Nephron progenitor cell (in vitro differentiated cells): ENCODE results near the gene RHOJ.
A peak's percentile ranks its signal among the peaks of the same experiment; 100 is the strongest.

ENCODE experiments used
- DNase-seq: peaks from one replicate; pipeline ENCODE4 v3.0.0; 2021
- H3K27ac Mint-ChIP-seq: 2 replicates; pipeline ENCODE4 v1.8.0; 2021; ENCODE audit warnings: mild to moderate bottlenecking, moderate library complexity, mixed read lengths
- H3K27me3 Mint-ChIP-seq: 2 replicates; pipeline ENCODE4 v1.8.0; 2021; ENCODE audit warnings: mild to moderate bottlenecking, low read depth, mixed read lengths; ENCODE audit not compliant: poor library complexity
- H3K36me3 Mint-ChIP-seq: 2 replicates; pipeline ENCODE4 v1.8.0; 2021; ENCODE audit warnings: low read depth, mixed read lengths
- H3K4me1 Mint-ChIP-seq: 2 replicates; pipeline ENCODE4 v1.8.0; 2021; ENCODE audit warnings: mixed read lengths
- H3K4me3 Mint-ChIP-seq: 2 replicates; pipeline ENCODE4 v1.8.0; 2021; ENCODE audit warnings: mild to moderate bottlenecking, moderate library complexity, mixed read lengths
- H3K9me3 Mint-ChIP-seq: 2 replicates; pipeline ENCODE4 v1.8.0; 2021; ENCODE audit warnings: mild to moderate bottlenecking, moderate library complexity, mixed read lengths
- TF ChIP-seq, protein P1 (sequence below): fragments of 200-600 bp; sonication (generic); IDR thresholded peaks from 2 replicates; pipeline ENCODE4 v1.5.0; 2021; ENCODE audit warnings: antibody characterized with exemption

The RHOJ gene

DNA sequence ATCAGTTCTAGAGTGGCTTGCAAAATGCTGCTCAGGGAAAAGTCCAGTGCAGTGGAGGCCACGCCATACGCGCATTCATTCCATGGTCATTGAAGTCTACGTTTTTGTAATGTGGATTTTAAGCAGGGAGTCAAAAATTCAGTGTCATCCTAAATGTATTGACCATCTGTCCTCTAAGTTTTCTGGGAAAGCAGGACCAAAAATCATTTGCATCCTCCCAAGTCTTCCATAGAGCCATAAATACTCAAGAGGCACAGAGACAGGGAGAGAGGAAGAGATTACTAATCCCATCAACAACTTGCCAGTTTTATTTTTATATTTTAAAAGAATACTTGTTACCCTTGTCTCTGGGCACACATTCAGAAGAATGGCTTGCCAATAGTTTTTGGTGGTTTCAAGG is 36.9 kb downstream of the RHOJ start:
- no peaks in the 10 kb centered on the region for H3K27me3 Mint-ChIP-seq
- H3K27ac Mint-ChIP-seq, result no peak overlapping the region
- DNase-seq, result no peak
- no peaks in the 10 kb centered on the region for H3K9me3 Mint-ChIP-seq
- H3K4me1 Mint-ChIP-seq, result no peaks in the 10 kb centered on the region
- no peaks in the 10 kb centered on the region for H3K36me3 Mint-ChIP-seq
- no peak overlapping the region for H3K4me3 Mint-ChIP-seq
- TF ChIP-seq, protein P1, sequence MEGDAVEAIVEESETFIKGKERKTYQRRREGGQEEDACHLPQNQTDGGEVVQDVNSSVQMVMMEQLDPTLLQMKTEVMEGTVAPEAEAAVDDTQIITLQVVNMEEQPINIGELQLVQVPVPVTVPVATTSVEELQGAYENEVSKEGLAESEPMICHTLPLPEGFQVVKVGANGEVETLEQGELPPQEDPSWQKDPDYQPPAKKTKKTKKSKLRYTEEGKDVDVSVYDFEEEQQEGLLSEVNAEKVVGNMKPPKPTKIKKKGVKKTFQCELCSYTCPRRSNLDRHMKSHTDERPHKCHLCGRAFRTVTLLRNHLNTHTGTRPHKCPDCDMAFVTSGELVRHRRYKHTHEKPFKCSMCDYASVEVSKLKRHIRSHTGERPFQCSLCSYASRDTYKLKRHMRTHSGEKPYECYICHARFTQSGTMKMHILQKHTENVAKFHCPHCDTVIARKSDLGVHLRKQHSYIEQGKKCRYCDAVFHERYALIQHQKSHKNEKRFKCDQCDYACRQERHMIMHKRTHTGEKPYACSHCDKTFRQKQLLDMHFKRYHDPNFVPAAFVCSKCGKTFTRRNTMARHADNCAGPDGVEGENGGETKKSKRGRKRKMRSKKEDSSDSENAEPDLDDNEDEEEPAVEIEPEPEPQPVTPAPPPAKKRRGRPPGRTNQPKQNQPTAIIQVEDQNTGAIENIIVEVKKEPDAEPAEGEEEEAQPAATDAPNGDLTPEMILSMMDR, result no peak

DNA sequence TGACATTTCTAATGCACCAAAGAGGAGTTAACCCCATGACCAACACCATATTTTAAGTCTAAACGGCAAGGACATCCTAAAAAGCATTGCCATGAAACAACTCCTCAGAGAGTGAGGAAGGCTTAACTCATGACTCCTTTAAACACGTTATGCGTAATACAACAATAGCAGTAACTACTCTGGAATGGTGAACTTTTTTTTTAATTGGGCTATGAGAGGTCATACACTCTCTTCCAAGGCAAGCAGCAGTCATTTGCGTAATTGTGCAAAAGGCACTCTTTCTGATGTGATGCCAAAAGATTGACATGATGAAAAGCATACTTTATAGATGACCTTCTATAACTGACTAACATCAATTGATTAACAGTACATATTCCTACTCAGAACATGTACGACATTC is 39.4 kb downstream of the RHOJ start:
- no peak overlapping the region for H3K27ac Mint-ChIP-seq
- peaks cover 7% of the 10 kb centered on the region for H3K9me3 Mint-ChIP-seq
- TF ChIP-seq, protein P1, result no peak
- DNase-seq, result no peak
- no peaks in the 10 kb centered on the region for H3K36me3 Mint-ChIP-seq
- no peak overlapping the region for H3K4me3 Mint-ChIP-seq
- no peaks in the 10 kb centered on the region for H3K27me3 Mint-ChIP-seq
- H3K4me1 Mint-ChIP-seq, result no peaks in the 10 kb centered on the region

DNA sequence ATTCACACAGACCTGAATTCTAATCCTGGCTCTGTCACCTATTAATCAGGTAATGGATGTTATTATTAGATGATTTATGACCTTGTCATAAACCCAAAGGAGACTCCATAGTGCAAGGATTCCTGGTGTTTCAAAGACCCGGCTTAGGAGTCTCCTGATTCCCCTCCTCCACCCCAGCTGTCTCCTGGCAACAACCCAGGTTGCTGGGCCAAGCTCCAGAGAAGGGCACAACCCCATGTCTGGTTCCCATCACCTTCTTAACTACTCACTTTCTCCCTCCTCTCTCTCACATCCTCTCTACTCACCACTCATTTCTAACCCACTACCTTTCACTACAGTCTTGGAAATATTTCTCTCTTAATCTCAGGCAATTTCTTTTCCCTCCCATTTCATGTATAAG is 41.6 kb downstream of the RHOJ start:
- H3K27me3 Mint-ChIP-seq, result no peaks in the 10 kb centered on the region
- no peak overlapping the region for H3K27ac Mint-ChIP-seq
- DNase-seq, result no peak
- TF ChIP-seq, protein P1, result no peak
- H3K4me3 Mint-ChIP-seq, result no peak overlapping the region
- H3K4me1 Mint-ChIP-seq, result peaks cover 6% of the 10 kb centered on the region
- H3K36me3 Mint-ChIP-seq, result no peaks in the 10 kb centered on the region
- peaks cover 7% of the 10 kb centered on the region for H3K9me3 Mint-ChIP-seq

DNA sequence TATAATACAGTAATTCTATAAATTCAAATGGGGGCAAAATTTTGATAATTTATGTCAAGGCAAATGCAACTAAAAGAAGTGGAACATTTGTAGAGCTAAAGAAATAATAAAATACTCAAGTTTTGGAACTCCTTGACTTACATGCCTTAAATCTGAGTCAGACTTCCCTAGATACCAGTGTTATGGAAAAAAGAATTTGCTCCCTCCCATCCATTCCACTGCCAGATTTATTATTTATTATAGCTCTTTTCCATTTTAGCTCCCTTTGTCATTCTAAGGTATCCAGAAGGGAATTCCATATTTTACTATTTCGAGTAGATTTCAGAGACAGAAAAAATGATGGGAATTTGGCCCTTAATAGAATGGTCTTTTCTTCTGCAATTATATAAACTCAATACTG is 44.0 kb downstream of the RHOJ start:
- TF ChIP-seq, protein P1, result no peak
- no peak for DNase-seq
- Mint-ChIP-seq H3K4me3 (no peak overlapping the region), H3K27ac (no peak overlapping the region), H3K27me3 (no peaks in the 10 kb centered on the region), H3K36me3 (no peaks in the 10 kb centered on the region), H3K4me1 (peaks cover 16% of the 10 kb centered on the region), H3K9me3 (peaks cover 7% of the 10 kb centered on the region)

DNA sequence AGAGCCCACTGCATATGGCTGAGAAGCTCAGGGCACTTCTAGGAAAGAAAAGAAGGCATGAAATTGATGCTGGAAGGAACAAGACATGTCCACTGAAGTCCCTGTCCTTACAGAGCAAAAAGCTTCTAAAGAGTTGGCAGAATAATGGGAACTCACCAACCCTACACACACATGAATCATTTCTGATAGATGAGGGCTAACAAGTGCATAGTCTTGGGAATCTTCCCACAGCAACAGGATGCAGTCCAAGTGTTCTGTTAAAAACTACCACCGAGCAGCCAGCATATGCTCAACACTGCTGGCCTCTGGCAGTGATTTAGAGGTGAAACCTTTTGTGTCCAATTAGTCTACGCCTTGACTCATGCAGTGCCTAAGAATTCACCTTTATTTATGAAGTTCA is 44.8 kb downstream of the RHOJ start:
- TF ChIP-seq, protein P1, result no peak
- no peak for DNase-seq
- Mint-ChIP-seq H3K4me1 (peaks cover 25% of the 10 kb centered on the region), H3K4me3 (no peak overlapping the region), H3K36me3 (no peaks in the 10 kb centered on the region), H3K27ac (no peak overlapping the region), H3K27me3 (no peaks in the 10 kb centered on the region), H3K9me3 (peaks cover 7% of the 10 kb centered on the region)

DNA sequence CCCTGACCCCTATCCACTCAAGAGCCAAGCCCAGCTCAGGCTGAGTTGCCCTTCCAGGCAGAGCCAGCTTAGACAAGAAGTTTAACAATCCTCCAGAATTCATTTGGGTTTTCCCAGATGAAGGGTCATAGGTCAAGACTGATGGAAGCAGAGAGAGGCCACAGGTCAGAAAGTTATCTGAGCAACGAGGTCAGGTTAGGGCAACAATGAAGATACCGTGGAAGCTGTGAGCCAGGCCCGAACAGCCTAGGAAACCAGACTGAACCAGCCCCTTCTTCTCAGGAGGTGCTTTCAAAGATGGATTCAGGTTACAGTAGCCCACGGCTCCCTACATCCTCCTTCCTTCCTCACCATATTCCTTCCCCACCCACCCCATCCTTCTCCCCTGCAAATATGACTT is 53.1 kb downstream of the RHOJ start:
- Mint-ChIP-seq H3K4me3 (no peak overlapping the region), H3K27me3 (peaks cover 4% of the 10 kb centered on the region), H3K36me3 (no peaks in the 10 kb centered on the region), H3K9me3 (no peaks in the 10 kb centered on the region), H3K27ac (peak overlapping the region; percentile 45), H3K4me1 (peaks cover 44% of the 10 kb centered on the region)
- TF ChIP-seq, protein P1, result no peak
- DNase-seq, result no peak
